Bone marrow (tissue), 2 donors: ENCODE results near the gene SLC6A1.

Source experiments
- DNase-seq, 2 donors: peaks; one replicate each; lab custom pipeline; 2025; lab: John Stamatoyannopoulos, UW

Gene SLC6A1

DNA sequence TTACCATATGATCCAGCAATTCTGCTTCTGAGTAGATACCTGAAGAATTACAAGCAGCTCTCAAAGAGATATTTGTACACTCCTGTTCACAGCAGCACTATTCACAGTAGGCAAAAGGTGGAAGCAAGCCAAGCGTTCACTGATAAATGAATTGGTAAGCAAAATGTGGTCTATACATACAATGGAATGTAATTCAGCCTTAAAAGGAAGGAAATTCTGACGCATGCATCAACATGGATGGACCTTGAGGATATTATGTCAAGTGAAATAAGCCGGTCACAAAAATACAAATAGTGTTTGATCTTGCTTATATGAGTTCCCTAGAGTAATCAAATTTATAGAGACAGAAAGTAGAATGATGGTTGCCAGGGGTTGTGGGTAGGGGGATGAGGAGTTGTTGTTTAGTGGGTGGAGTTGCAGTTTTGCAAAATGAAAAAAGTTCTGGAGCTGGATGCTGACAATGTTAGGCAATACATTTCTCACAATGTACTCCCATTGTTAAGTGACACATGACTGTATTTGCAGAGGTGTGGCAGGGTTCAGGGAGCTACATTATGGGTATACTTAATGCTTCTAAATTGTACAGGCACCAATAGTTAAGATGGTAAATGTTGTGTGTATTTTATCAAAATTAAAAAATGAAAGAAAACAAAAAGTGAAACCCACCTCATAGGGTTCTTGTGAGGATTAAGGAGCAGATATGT, 26.7 kb downstream of the SLC6A1 start:
- no peak for DNase-seq

DNA sequence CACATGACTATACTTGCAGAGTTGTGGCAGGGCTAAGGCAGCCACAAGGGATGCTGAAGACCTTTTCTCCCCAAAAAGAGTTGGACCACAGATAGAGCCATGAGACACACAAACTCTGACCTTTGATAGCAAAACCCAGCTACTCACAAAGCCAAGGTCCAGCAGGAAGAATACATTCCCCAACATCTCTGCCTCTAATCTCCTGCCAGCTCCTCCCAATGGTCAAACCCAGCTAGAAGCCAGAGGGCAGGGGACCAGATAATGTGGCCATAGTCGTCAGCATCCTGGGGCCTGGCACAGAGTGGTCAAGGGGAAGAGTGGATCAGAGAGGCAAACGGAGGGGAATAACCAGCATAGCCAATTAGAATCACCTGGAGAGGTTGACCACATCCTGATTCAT, 28.2 kb downstream of the SLC6A1 start:
- DNase-seq, result no peak

- no peak for DNase-seq
These were observed 29.1 kb downstream of the SLC6A1 start for GRCh38 chr3:11021611-11022011.

DNA sequence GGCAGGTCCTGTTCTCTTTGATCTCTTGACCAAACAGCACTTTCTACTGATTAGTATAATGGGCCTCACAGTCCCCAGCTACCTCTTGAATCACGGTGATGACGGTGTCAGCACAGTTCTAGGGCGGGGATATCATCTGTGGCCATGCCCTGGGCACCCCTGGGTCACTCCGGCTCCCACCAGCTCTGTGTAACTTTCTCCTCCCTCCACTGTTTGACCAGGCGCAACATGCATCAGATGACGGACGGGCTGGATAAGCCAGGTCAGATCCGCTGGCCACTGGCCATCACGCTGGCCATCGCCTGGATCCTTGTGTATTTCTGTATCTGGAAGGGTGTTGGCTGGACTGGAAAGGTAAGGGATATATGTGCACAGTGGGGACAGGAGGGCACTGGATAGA, 29.6 kb downstream of the SLC6A1 start:
- no peak for DNase-seq

DNA sequence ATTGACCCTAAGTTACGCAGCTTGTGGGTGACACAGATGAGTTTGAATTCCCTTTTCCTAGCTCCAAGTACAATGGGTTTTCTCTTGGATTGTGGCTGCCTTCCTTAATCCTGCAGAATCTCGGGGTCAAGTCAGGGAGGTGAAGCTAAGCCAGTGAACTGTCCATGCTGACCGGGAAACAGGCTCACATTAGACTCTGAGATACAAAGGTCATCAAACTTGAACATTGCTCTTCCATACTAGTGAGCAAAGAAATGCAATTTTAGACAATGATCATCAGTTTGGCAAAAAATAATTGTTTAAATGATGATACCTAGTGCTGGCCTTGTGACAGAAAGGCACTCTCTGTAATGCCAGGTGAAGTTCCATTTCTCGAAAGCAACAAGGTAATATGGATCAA, 31.6 kb downstream of the SLC6A1 start:
- DNase-seq, result no peak

GRCh38 chr3:11029948-11030347, 37.4 kb downstream of the SLC6A1 start:
- no peak for DNase-seq

GRCh38 chr3:11033871-11034270, 41.3 kb downstream of the SLC6A1 start:
- no peak for DNase-seq

GRCh38 chr3:11034309-11034985, 41.9 kb downstream of the SLC6A1 start:
- DNase-seq, result no peak

GRCh38 chr3:11035757-11036505, 43.4 kb downstream of the SLC6A1 start:
- no peak for DNase-seq

DNA sequence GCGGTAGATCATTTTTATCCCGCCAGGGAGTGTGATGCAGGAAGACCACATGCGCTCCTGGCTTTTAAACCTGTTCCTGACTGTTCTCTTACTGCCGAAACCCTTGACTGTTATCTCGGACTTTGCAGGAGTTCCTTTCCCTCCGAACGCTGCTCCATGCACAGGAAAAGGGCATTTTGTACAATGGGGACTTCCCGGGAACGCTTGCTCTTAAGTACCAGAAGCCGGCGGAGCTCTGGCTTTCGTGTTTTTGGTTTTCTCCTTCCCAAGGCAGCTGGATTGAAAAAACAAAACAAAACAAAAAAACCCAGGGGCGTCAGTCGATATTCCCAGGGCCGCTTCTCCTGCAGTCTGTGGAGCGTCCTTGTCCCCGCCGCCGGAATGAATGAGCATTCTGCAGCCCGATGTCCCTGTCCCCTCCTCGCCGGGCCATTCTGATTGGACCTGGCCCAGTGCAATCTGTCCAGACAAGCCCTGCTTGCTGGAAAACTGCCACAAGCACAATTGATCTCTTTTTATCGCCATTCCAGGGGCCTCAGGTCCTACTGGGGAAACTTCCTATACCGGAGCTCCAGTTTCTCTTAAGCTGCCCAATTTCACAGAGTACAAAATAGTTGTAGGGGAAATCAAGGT, 44.8 kb downstream of the SLC6A1 start:
- no peak for DNase-seq

GRCh38 chr3:11037976-11038375, 45.4 kb downstream of the SLC6A1 start:
- DNase-seq, result no peak

DNA sequence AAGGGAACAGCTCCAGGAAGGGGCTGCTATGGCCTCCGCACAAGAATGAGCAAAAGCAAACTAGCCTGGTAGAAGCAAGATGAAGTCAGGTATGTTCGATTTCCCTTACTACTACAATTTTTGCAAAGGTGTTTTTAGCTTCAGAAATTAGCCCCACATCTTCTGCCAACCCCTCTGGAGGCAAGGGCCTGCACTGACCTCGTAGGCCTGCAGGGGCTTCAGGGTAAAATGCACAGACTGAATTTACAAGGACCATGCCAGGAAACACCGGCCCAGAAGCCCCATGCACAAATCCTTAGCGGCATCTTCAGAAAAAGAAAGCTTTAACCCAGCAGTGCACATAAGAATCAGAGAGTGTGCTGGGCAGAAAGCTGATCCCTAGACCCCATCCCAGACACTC, 53.0 kb downstream of the SLC6A1 start:
- no peak for DNase-seq

- no peak for DNase-seq
These were observed 55.0 kb downstream of the SLC6A1 start for GRCh38 chr3:11047500-11047899.

DNA sequence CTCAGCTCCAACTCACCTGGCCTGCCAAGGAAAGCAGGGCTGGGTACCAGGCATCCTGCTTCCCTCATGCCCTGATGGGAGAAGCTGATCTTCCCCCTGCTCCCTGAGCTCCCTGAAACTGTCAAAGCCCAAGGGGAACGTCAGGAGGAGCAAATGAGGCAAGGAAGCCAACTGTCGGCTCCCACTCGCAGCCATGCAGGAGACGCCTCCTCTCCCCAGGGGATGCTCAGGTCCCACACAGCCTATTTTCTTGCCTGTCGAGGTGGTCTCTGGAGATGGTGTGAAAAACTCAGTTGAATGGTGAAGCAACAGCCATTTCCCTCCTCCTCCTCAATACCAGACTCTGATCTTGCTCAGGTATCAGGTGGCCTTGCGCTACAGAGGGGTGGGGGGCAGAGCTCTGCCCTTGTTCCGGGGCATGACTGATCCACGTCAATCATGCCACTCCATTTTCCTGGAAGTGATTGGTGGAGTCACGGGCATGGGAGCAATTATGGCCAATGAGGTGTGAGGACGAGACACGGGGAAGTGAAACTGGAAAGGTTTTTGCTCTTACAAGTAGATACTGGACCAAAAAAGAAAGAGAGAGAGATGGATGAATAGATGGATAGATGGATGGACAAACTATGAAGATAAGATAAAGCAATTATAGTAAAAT, 58.2 kb downstream of the SLC6A1 start:
- DNase-seq, result no peak

- DNase-seq, result no peak
These were observed 61.5 kb downstream of the SLC6A1 start for GRCh38 chr3:11053926-11054503.

GRCh38 chr3:11054739-11055438, 62.3 kb downstream of the SLC6A1 start:
- no peak for DNase-seq

DNA sequence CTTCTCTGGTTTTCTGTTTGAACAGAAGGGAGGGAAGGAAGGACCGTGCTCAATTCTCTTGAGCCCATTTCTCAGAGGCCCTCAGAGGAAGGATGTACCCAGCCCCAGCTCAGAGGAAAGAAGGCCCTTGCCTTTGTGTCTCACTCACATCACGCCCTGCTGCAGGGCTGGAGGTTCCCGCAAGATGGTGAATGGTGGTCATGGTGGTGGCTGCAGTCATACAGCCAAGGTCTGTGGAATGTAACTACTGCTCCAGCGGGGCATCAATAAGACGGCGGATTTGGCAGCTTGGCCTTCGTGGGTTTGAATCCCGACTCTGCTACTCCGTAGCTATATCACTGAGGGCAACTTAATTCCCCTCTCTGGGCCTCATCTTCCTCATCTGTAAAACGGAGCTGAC, 62.9 kb downstream of the SLC6A1 start:
- no peak for DNase-seq

- DNase-seq, result no peak
These were observed 64.0 kb downstream of the SLC6A1 start for GRCh38 chr3:11056531-11057050.

DNA sequence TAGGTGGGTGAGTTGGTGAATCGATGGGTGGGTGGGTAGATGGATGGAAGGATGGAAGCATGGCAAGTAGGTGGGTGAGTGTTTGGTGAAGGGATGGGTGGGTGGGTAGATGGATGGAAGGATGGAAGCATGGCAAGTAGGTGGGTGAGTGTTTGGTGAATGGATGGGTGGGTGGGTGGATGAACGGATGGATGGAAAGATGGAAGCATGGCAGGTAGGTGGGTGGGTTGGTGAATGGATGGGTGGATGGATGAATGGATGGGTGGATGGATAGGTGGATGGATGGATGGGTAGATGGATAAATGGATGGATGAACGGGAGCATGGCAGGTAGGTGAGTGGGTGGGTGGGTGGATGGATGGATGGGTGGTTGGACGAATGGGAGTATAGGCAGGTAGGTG, 65.1 kb downstream of the SLC6A1 start:
- DNase-seq, result no peak

GRCh38 chr3:11059090-11059798, 66.7 kb downstream of the SLC6A1 start:
- DNase-seq, result peak in 1 of 2 donors; percentile 62
